K562 (cell line): ENCODE results near the gene RNF215. TPM values are rescaled to one million over a fixed set of nuclear protein-coding genes. Genes with fewer than 3 reads are reported as not detected.
"Not testable (repeated sequence)": the region's sequence is repeated elsewhere in the genome, so short reads cannot be mapped to it uniquely, and the experiment has no call there.

Source experiments
- ATAC-seq: fragments of 200-7000 bp; cut with Tn5 transposase; 3 replicates; pipeline ENCODE4 v1.9.1; 2020; ENCODE audit warnings: moderate library complexity
- BruUV-seq: library from RNA; stranded (reverse); fragments of 400-500 nt; replicated peaks from 2 replicates; lab custom pipeline; 2021; lab: Mats Ljungman, UMichigan
- CTCF ChIA-PET: fragments of 300-600 bp; formaldehyde crosslinking; extraction: SDS; loops from one replicate; lab custom pipeline; 2021; ENCODE audit warnings: low intra/inter-chr PET ratio; lab: Yijun Ruan, JAX
- POLR2A ChIA-PET: fragments of 300-600, 350-650 bp; sonication (Branson Sonifier 250); formaldehyde crosslinking; extraction: SDS; loops from one replicate; lab custom pipeline; 2021; ENCODE audit warnings: antibody characterized with exemption, inconsistent platforms; lab: Yijun Ruan, JAX
- DNase-seq, 4 experiments: peaks; one replicate each; pipeline versions ENCODE4 v3.0.0 to v3.0.0-alpha.2; 2011 to 2018; ENCODE audit warnings: low spot score in 3 of 4, mixed read lengths in 3 of 4; ENCODE audit errors: extremely low read depth in 1 of 4
- FAIRE-seq: peaks from 2 replicates; lab custom pipeline; 2011; peaks lifted over from hg19 to GRCh38; lab: Jason Lieb, UNC
- H2AFZ ChIP-seq: 2 replicates; pipeline ENCODE4 v1.6.0; 2011; ENCODE audit warnings: low read depth, low read length, control low read depth, inconsistent platforms
- H3K27ac ChIP-seq: fragments of 200-600 bp; 3 replicates; pipeline ENCODE4 v1.8.0; 2011; ENCODE audit warnings: low read depth, mild to moderate bottlenecking, control low read depth, inconsistent platforms, low read length, moderate library complexity, mixed read lengths; ENCODE audit errors: extremely low read depth
- H3K27me3 ChIP-seq, 2 experiments: fragments of 300-600 bp in 1 of 2; 2 replicates in 1 of 2; 3 replicates in 1 of 2; pipeline versions ENCODE4 v1.6.0 to v1.8.0; 2011; ENCODE audit warnings: inconsistent platforms in 2 of 2, low read length in 2 of 2, mild to moderate bottlenecking in 1 of 2, mixed read lengths in 1 of 2, moderate library complexity in 1 of 2; ENCODE audit not compliant: control insufficient read depth in 2 of 2, insufficient read depth in 2 of 2
- H3K36me3 ChIP-seq: fragments of 300-600 bp; 3 replicates; pipeline ENCODE4 v1.8.0; 2011; ENCODE audit warnings: mild to moderate bottlenecking, low read length, inconsistent platforms; ENCODE audit not compliant: control insufficient read depth, insufficient read depth
- H3K4me1 ChIP-seq, 2 experiments: fragments of 200-600 bp in 1 of 2; replicated peaks in 1 of 2; 2 replicates in 1 of 2; 3 replicates in 1 of 2; pipeline versions ENCODE4 v1.5.1 to v1.8.0; 2011; ENCODE audit warnings: inconsistent platforms in 2 of 2, low read length in 2 of 2, mild to moderate bottlenecking in 1 of 2, mixed read lengths in 1 of 2, moderate library complexity in 1 of 2; ENCODE audit not compliant: control insufficient read depth in 2 of 2, insufficient read depth in 2 of 2
- H3K4me2 ChIP-seq: 2 replicates; pipeline ENCODE4 v1.6.1; 2011; ENCODE audit warnings: low read length, control low read depth, inconsistent platforms, mixed read lengths; ENCODE audit not compliant: insufficient read depth
- H3K4me3 ChIP-seq: fragments of 200-600 bp; sonication (generic), shearing (Covaris generic); 2 replicates; pipeline ENCODE4 v1.5.1; 2016; ENCODE audit warnings: control low read depth, inconsistent platforms
- H3K79me2 ChIP-seq: fragments of 200-600 bp; 3 replicates; pipeline ENCODE4 v1.8.0; 2011; ENCODE audit warnings: low read length, inconsistent platforms; ENCODE audit not compliant: control insufficient read depth, insufficient read depth
- H3K9ac ChIP-seq, 2 experiments: 2 replicates each; pipeline versions ENCODE4 v1.6.0 to v1.6.1; 2011; ENCODE audit warnings: low read depth in 2 of 2, low read length in 2 of 2, control low read depth in 1 of 2, inconsistent platforms in 1 of 2, mild to moderate bottlenecking in 1 of 2, mixed read lengths in 1 of 2; ENCODE audit not compliant: insufficient read depth in 1 of 2
- H3K9me1 ChIP-seq: one replicate; pipeline ENCODE4 v1.6.0; 2011; ENCODE audit warnings: inconsistent platforms, mild to moderate bottlenecking, low read length, moderate library complexity; ENCODE audit not compliant: control insufficient read depth, insufficient read depth
- H3K9me3 ChIP-seq: replicated peaks from 2 replicates; pipeline ENCODE4 v1.5.1; 2011; ENCODE audit warnings: low read depth, low read length, inconsistent platforms; ENCODE audit not compliant: control insufficient read depth, insufficient read depth
- H4K20me1 ChIP-seq: replicated peaks from 2 replicates; pipeline ENCODE4 v1.6.1; 2011; ENCODE audit warnings: low read length, inconsistent platforms, mixed read lengths; ENCODE audit not compliant: control insufficient read depth, insufficient read depth
- MCM5 ChIP-seq: fragments of 450-650 bp; IDR thresholded peaks from 2 replicates; pipeline ENCODE4 v1.6.1; 2016; ENCODE audit warnings: low read depth
- WGBS: fragments of 100-300 bp; shearing (Covaris generic); methylation state at CpG from one replicate; pipeline ENCODE4 v1.1.6; 2016; ENCODE audit warnings: low coverage, mixed read lengths; ENCODE audit not compliant: insufficient coverage; ENCODE audit errors: missing lambda C conversion rate; 5-methylcytosine and 5-hydroxymethylcytosine counted together
- in situ Hi-C: fragments of 300-500 bp; cut with MboI; formaldehyde crosslinking; loops from 4 replicates; pipeline ENCODE4 v1.15.0; 2018; ENCODE audit warnings: inconsistent platforms, mixed read lengths
- intact Hi-C: fragments of 100-400 bp; cut with micrococcal nuclease; formaldehyde crosslinking; loops from 2 replicates; pipeline ENCODE4 v1.14.2; 2022
- polyA plus RNA-seq, 8 experiments: library from polyadenylated mRNA; depleted of rRNA in 4 of 8; stranded (reverse) in 5 of 8; unstranded in 3 of 8; fragments of >200 nt; fragmentation: Nextera tagmentation in 2 of 8; fragmentation: Illumina TruSeq in 1 of 8; extraction: Ambion mirVana in 2 of 8; extraction: Trizol in 1 of 8; gene quantifications; 2 replicates each; pipeline versions ENCODE4 v1.2.1 to v1.2.3, GENCODE V29; 2011 to 2014; ENCODE audit warnings: inconsistent platforms in 1 of 8, missing spikeins in 1 of 8
- total RNA-seq, 7 experiments: library from RNA; depleted of rRNA in 6 of 7; stranded (reverse); fragments of >200 nt in 6 of 7; fragmentation: Illumina TruSeq in 2 of 7; extraction: Trizol in 2 of 7; gene quantifications; 2 replicates each; pipeline versions ENCODE4 v1.2.1 to v1.2.3, GENCODE V29; 2011 to 2021; ENCODE audit warnings: low replicate concordance in 1 of 7

Gene RNF215
- total and polyA plus RNA-seq, 9 of the 15 experiments (the other 6 are each of a cell fraction or from before 2014, with no cell fraction given) = 0.08 to 9.8 (median 2.7) TPM

- WGBS = 100% methylated on average over 4 of the region's 9 CpGs
- BruUV-seq, CTCF ChIA-PET: not testable (repeated sequence)
Measured at GRCh38 chr22:30338341-30338740, 48.9 kb downstream of the RNF215 start.

GRCh38 chr22:30337461-30337778, 49.8 kb downstream of the RNF215 start:
- CTCF ChIA-PET = no interaction called here
- POLR2A ChIA-PET = interaction anchor here (0.6 to 2.2 kb wide), 2 partner anchors 10 to 125 kb away, joined by 3 to 8 read pairs; partner anchors contain the start of gene TBC1D10A
- no TSS peak for BruUV-seq
- DNase-seq (no peak), ATAC-seq (no peak), FAIRE-seq (no peak)
- TF ChIP-seq MCM5 = no peak
- in situ Hi-C loops = no loop called here
- 100% methylated on average over 3 of the region's 8 CpGs for WGBS
- Histone ChIP-seq H4K20me1 (no peaks in the 10 kb centered on the region), H3K79me2 (no peaks in the 10 kb centered on the region), H3K4me1 (peaks cover 0 to 5% of the 10 kb centered on the region in 2 experiments; a peak in 2 of 5 replicates), H2AFZ (no peak overlapping the region), H3K27ac (no peak overlapping the region), H3K9ac (no peak overlapping the region), H3K9me3 (no peaks in the 10 kb centered on the region), H3K4me2 (no peak overlapping the region), H3K27me3 (no peaks in the 10 kb centered on the region), H3K4me3 (no peak overlapping the region), H3K9me1 (no peaks in the 10 kb centered on the region), H3K36me3 (peaks cover 98% of the 10 kb centered on the region)
- intact Hi-C loops = no loop called here

More at GRCh38 chr22:30338341-30338740, 48.9 kb downstream of the RNF215 start:
- H3K79me2 ChIP-seq, H3K4me2 ChIP-seq, H3K9ac ChIP-seq, H3K9me3 ChIP-seq, H3K9me1 ChIP-seq, intact Hi-C loops, H3K4me1 ChIP-seq, DNase-seq, H4K20me1 ChIP-seq, H3K4me3 ChIP-seq, H2AFZ ChIP-seq, ATAC-seq, in situ Hi-C loops, H3K27ac ChIP-seq, FAIRE-seq, H3K27me3 ChIP-seq: not testable (repeated sequence)
- H3K36me3 ChIP-seq = peaks cover 98% of the 10 kb centered on the region
- POLR2A ChIA-PET = interaction anchor here (0.7 to 2.2 kb wide), 3 partner anchors 11 to 51 kb away, joined by 3 to 8 read pairs (median 3); partner anchors contain the start of genes CCDC157, SF3A1 and TBC1D10A
